Fibroblast of lung (primary cell): ENCODE results near the gene TAS2R60.

Experiments
- CTCF ChIP-seq, 2 donors: IDR thresholded peaks in 1 of 2; conservative IDR thresholded peaks in 1 of 2; 1 replicate in 1 of 2; 2 replicates in 1 of 2; pipeline ENCODE4 v1.5.1; 2011 to 2012; ENCODE audit warnings: low read length in 2 of 2, control low read depth in 1 of 2, inconsistent platforms in 1 of 2, low read depth in 1 of 2, mild to moderate bottlenecking in 1 of 2
- EZH2 ChIP-seq: IDR thresholded peaks from 2 replicates; pipeline ENCODE4 v1.5.1; 2012; ENCODE audit warnings: low read length, control low read depth, mild to moderate bottlenecking; ENCODE audit errors: missing control alignments

GRCh38 chr7:143487566-143487965, 44.3 kb downstream of the TAS2R60 start:
- TF ChIP-seq CTCF (conservative IDR thresholded peaks at IDR 0.05 in 1 of 2, IDR thresholded peaks at IDR 0.05 in 1 of 2; ENCODE audit: low read depth in 1 of 2, low read length in 2 of 2): no peak
- TF ChIP-seq EZH2: no peak
